OCI-LY3 (cell line): ENCODE measurements around the gene MOCOS.

Source experiments
- CTCF ChIP-seq: fragments of 200-600, 300-600 bp; sonication (generic); IDR thresholded peaks from 2 replicates; pipeline ENCODE4 v1.5.1; 2014; ENCODE audit warnings: antibody characterized with exemption, low read length, low read depth
- EZH2phosphoT487 ChIP-seq: fragments of 200-600 bp; shearing (Covaris generic); IDR thresholded peaks from 2 replicates; pipeline ENCODE4 v1.6.1; 2018; ENCODE audit warnings: antibody characterized with exemption, mixed run types, low read depth

GRCh38 chr18:36200354-36200771, 13.1 kb downstream of the MOCOS start:
- TF ChIP-seq CTCF, result no peak
- TF ChIP-seq EZH2phosphoT487, result no peak
